IMR-90 (cell line): ENCODE data around the gene TMEM14C. TPM values are rescaled to one million over a fixed set of nuclear protein-coding genes. Genes with fewer than 3 reads are reported as not detected.

Source experiments
- ATAC-seq: fragments of 200-7000 bp; cut with Tn5 transposase; 2 replicates; pipeline ENCODE4 v1.9.1; 2020; ENCODE audit warnings: low read depth, mild to moderate bottlenecking, moderate library complexity
- BruUV-seq: library from RNA; stranded (reverse); fragments of 400-500 nt; replicated peaks from 2 replicates; lab custom pipeline; 2021; lab: Mats Ljungman, UMichigan
- CTCF ChIA-PET: fragments of 300-600 bp; formaldehyde crosslinking; extraction: SDS; loops from one replicate; lab custom pipeline; 2021; ENCODE audit warnings: antibody characterized with exemption; lab: Yijun Ruan, JAX
- POLR2A ChIA-PET: fragments of 300-600 bp; sonication (Branson Sonifier 250); formaldehyde crosslinking; loops from one replicate; lab custom pipeline; 2022; ENCODE audit warnings: antibody characterized with exemption; ENCODE audit not compliant: unreplicated experiment; lab: Charles Lee
- DNase-seq: peaks from one replicate; pipeline ENCODE4 v3.0.0; 2013
- H2AFZ ChIP-seq: replicated peaks from 2 replicates; pipeline ENCODE3; 2013; ENCODE audit warnings: low read length, mild to moderate bottlenecking; ENCODE audit not compliant: poor library complexity
- H2AK5ac ChIP-seq: 2 replicates; pipeline ENCODE4 v1.6.1; 2013; ENCODE audit warnings: low read depth, low read length, inconsistent platforms
- H2AK9ac ChIP-seq: replicated peaks from 2 replicates; pipeline ENCODE3; 2013; ENCODE audit warnings: mild to moderate bottlenecking, low read depth, low read length, moderate library complexity; ENCODE audit not compliant: poor library complexity
- H2BK120ac ChIP-seq: 2 replicates; pipeline ENCODE4 v1.6.1; 2013; ENCODE audit warnings: low read depth, low read length, inconsistent platforms
- H2BK15ac ChIP-seq: 3 replicates; pipeline ENCODE4 v1.6.1; 2013; ENCODE audit warnings: low read depth, low read length, inconsistent platforms
- H2BK20ac ChIP-seq: 2 replicates; pipeline ENCODE4 v1.6.1; 2013; ENCODE audit warnings: low read depth, mild to moderate bottlenecking, inconsistent platforms, low read length, moderate library complexity
- H2BK5ac ChIP-seq: 2 replicates; pipeline ENCODE4 v1.6.1; 2013; ENCODE audit warnings: mild to moderate bottlenecking, low read depth, low read length, inconsistent platforms; ENCODE audit not compliant: poor library complexity, severe bottlenecking
- H3K14ac ChIP-seq: replicated peaks from 2 replicates; pipeline ENCODE4 v1.6.1; 2013; ENCODE audit warnings: low read depth, low read length, inconsistent platforms
- H3K18ac ChIP-seq: 2 replicates; pipeline ENCODE4 v1.6.1; 2013; ENCODE audit warnings: low read depth, low read length, control low read depth
- H3K23ac ChIP-seq: 2 replicates; pipeline ENCODE4 v1.6.1; 2013; ENCODE audit warnings: low read depth, low read length, inconsistent platforms
- H3K27ac ChIP-seq: 2 replicates; pipeline ENCODE4 v1.5.1; 2013; ENCODE audit warnings: mild to moderate bottlenecking, control low read depth, low read length; ENCODE audit not compliant: insufficient read depth
- H3K27me3 ChIP-seq: 2 replicates; pipeline ENCODE4 v1.6.1; 2013; ENCODE audit warnings: low read length; ENCODE audit not compliant: control insufficient read depth, insufficient read depth
- H3K36me3 ChIP-seq: 2 replicates; pipeline ENCODE4 v1.6.1; 2013; ENCODE audit warnings: low read length, mixed read lengths; ENCODE audit not compliant: control insufficient read depth, insufficient read depth
- H3K4ac ChIP-seq: 2 replicates; pipeline ENCODE4 v1.6.1; 2013; ENCODE audit warnings: low read depth, low read length, inconsistent platforms
- H3K4me1 ChIP-seq: 2 replicates; pipeline ENCODE4 v1.6.1; 2013; ENCODE audit warnings: low read length, mixed read lengths; ENCODE audit not compliant: control insufficient read depth, insufficient read depth
- H3K4me2 ChIP-seq: 2 replicates; pipeline ENCODE4 v1.6.1; 2013; ENCODE audit warnings: low read depth, mild to moderate bottlenecking, control low read depth, low read length, moderate library complexity
- H3K4me3 ChIP-seq: 2 replicates; pipeline ENCODE4 v1.5.1; 2013; ENCODE audit warnings: low read depth, mild to moderate bottlenecking, control low read depth, low read length, moderate library complexity; ENCODE audit not compliant: insufficient read depth
- H3K56ac ChIP-seq: 2 replicates; pipeline ENCODE4 v1.6.1; 2013; ENCODE audit warnings: low read length, inconsistent platforms; ENCODE audit not compliant: insufficient read depth; ENCODE audit errors: extremely low read depth
- H3K79me1 ChIP-seq, 2 experiments: 2 replicates each; pipeline ENCODE4 v1.6.1; 2013; ENCODE audit warnings: low read length in 2 of 2, inconsistent platforms in 1 of 2, low read depth in 1 of 2
- H3K9ac ChIP-seq: 2 replicates; pipeline ENCODE4 v1.6.1; 2013; ENCODE audit warnings: low read depth, low read length, control low read depth
- H3K9me1 ChIP-seq: 2 replicates; pipeline ENCODE4 v1.6.1; 2013; ENCODE audit warnings: low read length, inconsistent platforms; ENCODE audit not compliant: insufficient read depth
- H3K9me3 ChIP-seq: 2 replicates; pipeline ENCODE4 v1.6.1; 2013; ENCODE audit warnings: low read length; ENCODE audit not compliant: control insufficient read depth, insufficient read depth
- H4K20me1 ChIP-seq: 2 replicates; pipeline ENCODE4 v1.6.1; 2013; ENCODE audit warnings: low read length, inconsistent platforms; ENCODE audit not compliant: insufficient read depth
- H4K5ac ChIP-seq: 2 replicates; pipeline ENCODE4 v1.6.1; 2013; ENCODE audit warnings: mild to moderate bottlenecking, low read depth, low read length, control low read depth
- H4K8ac ChIP-seq, 2 experiments: 2 replicates each; pipeline ENCODE4 v1.6.1; 2013; ENCODE audit warnings: low read depth in 2 of 2, low read length in 2 of 2, control low read depth in 1 of 2, inconsistent platforms in 1 of 2
- H4K91ac ChIP-seq: 2 replicates; pipeline ENCODE4 v1.6.1; 2013; ENCODE audit warnings: low read depth, low read length, inconsistent platforms; ENCODE audit not compliant: insufficient read depth
- POLR2A ChIP-seq: IDR thresholded peaks from 2 replicates; pipeline ENCODE4 v1.6.1; 2012; ENCODE audit warnings: mild to moderate bottlenecking, low read depth, low read length
- WGBS, 2 experiments: methylation state at CpG; one replicate each; pipeline versions ENCODE4 v1.1.5 to v1.1.7; 2013; ENCODE audit warnings: missing lambda C conversion rate in 2 of 2; ENCODE audit not compliant: insufficient read length in 1 of 2; ENCODE audit errors: extremely low coverage in 2 of 2; 5-methylcytosine and 5-hydroxymethylcytosine counted together
- dilution Hi-C: fragments of 300-500 bp; cut with HindIII; formaldehyde crosslinking; loops from one replicate; pipeline ENCODE4 v1.14.3; 2018; ENCODE audit warnings: low sequenced_read_pairs; ENCODE audit not compliant: unreplicated experiment
- in situ Hi-C: fragments of 300-500 bp; cut with MboI; formaldehyde crosslinking; loops from 3 replicates; pipeline ENCODE4 v1.14.3; 2019; ENCODE audit warnings: low sequenced_read_pairs, inconsistent platforms, mixed read lengths
- intact Hi-C: fragments of 100-400 bp; cut with micrococcal nuclease; formaldehyde crosslinking; loops from 2 replicates; pipeline ENCODE4 v1.10.0; 2022
- polyA plus RNA-seq, 3 experiments: library from polyadenylated mRNA; depleted of rRNA; stranded (reverse); fragments of >200 nt; gene quantifications; 2 replicates each; pipeline ENCODE4 v1.2.3, GENCODE V29; 2012; ENCODE audit warnings: low replicate concordance in 1 of 3
- total RNA-seq: library from RNA; depleted of rRNA; stranded (reverse); fragments of >200 nt; gene quantifications from 2 replicates; pipeline ENCODE4 v1.2.3, GENCODE V29; 2012

TMEM14C gene
- total and polyA plus RNA-seq, 2 of the 4 experiments (the other 2 are of a cell fraction), result 129 to 175 TPM

GRCh38 chr6:10678456-10678855 is 44.4 kb upstream of the TMEM14C start:
- Histone ChIP-seq H3K9ac (no peak overlapping the region), H2AK5ac (no peak overlapping the region), H2BK15ac (no peak overlapping the region), H3K9me3 (no peaks in the 10 kb centered on the region), H3K56ac (no peak overlapping the region), H3K4ac (no peak overlapping the region), H3K4me1 (no peaks in the 10 kb centered on the region), H2BK20ac (no peak overlapping the region), H3K18ac (no peak overlapping the region), H3K27ac (no peak overlapping the region), H3K14ac (no peak overlapping the region), H3K36me3 (no peaks in the 10 kb centered on the region), H2BK5ac (no peak overlapping the region), H3K4me2 (no peak overlapping the region), H2BK120ac (no peak overlapping the region), H3K9me1 (no peaks in the 10 kb centered on the region), H3K23ac (no peak overlapping the region), H4K91ac (no peak overlapping the region), H4K20me1 (no peaks in the 10 kb centered on the region), H3K79me1 (no peaks in the 10 kb centered on the region), H2AK9ac (no peak overlapping the region), H3K4me3 (no peak overlapping the region), H2AFZ (no peak overlapping the region), H4K5ac (no peak overlapping the region), H3K27me3 (0 out of 2 replicates have a peak, but pooled peaks cover 2% of the 10 kb centered on the region), H4K8ac (no peak overlapping the region)
- TF ChIP-seq POLR2A, result no peak
- ChIA-PET CTCF (interaction anchor here (0.6 kb wide), 1 partner anchor 66 kb away, joined by 4 read pairs; no protein-coding TSS in a partner anchor), POLR2A (no interaction called here)
- DNase-seq, result no peak
- BruUV-seq, result no TSS peak
- in situ Hi-C loops (no loop called here), dilution Hi-C loops (no loop called here), intact Hi-C loops (no loop called here)
- 80% methylated on average over 1 of the region's 4 CpGs; no CpG with 5 or more reads in 1 of the 2 experiments for WGBS, 2 experiments
- ATAC-seq, result no peak
